CMK (cell line): ENCODE results near the gene STARD4.

Source experiments
- DNase-seq: peaks from one replicate; pipeline ENCODE4 v3.0.0-alpha.2; 2010; ENCODE audit warnings: low read depth

Gene STARD4

DNA sequence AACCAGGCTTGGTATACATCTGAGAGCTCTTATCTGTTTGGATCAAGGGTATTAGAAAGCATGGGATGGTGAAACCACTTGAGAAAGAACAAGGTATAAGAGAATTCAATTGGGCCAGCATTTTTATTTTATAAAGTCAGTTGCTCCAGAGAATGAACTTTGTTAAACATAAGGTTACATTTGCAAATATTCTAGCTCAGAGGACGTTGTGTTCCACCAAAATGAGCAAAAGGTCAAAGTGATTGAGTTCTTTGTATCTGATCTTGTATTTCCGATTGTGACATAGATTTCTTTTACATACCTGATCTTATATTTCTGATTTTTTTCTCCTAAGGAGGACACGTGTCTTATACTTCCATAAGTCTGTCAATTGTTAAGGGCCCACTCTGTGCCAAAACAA, 8.6 kb upstream of the STARD4 start:
- no peak for DNase-seq

DNA sequence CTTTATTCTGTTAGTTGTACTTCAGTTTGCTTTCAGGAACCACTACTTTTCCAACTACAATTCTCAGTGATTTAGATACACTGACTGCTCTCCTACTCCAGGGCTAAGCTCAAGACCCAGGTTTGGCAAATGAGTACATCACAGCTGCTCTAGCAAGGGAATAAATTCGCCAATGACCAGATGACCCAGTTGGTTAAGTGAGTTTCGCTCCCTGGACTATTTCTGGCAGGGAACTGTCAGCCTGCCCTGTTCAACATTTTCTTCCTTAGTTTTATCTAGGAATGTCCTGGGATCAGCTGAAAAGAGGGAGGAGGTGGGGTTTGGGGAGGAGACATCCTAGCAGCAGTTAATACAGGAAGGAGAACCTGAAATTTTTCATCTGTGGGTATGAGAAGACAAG, 6.4 kb upstream of the STARD4 start:
- DNase-seq = no peak

DNA sequence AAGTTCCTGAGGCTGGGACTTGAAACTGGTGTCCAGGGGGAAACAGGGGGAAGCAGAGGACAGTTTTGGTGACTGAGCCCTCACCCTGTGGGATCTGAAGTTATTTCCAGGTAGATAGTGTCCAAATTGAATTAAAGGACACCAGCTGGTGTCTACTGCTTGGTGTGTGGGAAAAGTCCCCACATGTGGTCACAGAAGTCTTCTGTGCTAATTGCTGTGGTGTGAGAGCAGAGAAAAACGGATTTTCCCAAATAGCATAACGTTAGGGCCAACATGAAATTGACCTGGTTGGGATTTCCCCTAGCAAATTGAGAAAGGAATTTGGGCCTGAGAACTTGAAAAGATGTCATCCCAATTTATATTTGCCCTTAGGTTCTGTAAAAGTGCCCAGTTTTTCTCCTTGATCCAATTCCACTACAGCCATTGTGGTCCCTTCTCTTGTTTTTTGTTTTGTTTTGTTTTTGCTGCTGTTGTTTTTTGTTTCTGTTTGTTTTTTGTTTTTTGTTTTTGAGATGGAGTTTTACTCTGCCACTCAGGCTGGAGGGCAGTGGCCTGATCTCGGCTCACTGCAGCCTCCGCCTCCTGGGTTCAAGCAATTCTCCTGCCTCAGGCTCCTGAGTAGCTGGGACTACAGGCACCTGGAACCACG, 5.6 kb upstream of the STARD4 start:
- DNase-seq = no peak

DNA sequence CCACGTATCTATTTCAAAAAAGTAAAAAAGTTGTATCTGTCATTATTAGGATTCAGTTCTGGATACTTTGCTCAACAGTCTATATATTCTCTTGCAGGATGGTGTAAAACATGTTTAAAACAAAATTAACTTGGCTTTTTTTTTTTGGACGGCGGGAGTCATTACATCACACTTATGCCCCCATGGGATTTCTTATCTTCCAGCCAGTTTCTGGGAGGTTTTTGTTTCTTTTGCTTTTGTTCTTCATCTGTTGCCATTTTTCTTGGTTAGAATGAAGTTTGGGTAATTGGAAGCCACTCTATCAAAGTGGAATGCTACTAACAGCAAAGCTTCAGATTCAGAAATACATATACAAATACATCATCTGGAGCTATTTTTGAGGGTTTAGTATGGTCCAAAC, 1.8 kb upstream of the STARD4 start:
- DNase-seq = no peak

- no peak for DNase-seq
These were observed 791 bp upstream of the STARD4 start for GRCh38 chr5:111513131-111513520.

DNA sequence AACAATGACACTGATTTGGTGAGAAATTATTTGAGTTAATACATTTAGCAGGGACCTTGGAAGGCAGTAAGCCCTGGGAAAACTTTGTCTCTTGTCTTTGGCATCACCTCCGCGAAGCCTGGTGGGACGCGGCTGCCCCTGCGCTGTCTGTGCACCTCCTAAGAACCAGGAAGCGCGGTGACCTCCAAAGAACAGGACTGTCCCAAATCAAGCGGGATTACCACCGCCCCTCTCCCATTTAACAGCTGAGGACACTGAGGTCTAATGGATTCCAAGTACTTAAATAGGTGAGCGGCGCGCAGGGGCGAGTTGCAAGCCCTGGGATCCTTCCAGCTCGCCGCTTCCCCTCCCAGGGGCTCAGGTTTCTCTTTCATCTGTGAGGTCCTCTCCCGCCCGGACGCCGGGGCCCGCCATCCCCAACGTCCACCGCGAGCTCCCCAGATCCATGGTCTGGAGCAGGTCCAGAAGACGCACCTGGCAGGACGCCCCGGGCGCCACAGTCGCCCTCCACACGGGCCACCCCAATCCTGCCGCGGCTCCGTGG, 432 bp downstream of the STARD4 start:
- no peak for DNase-seq

GRCh38 chr5:111511174-111511830, 1.0 kb downstream of the STARD4 start:
- DNase-seq = no peak

DNA sequence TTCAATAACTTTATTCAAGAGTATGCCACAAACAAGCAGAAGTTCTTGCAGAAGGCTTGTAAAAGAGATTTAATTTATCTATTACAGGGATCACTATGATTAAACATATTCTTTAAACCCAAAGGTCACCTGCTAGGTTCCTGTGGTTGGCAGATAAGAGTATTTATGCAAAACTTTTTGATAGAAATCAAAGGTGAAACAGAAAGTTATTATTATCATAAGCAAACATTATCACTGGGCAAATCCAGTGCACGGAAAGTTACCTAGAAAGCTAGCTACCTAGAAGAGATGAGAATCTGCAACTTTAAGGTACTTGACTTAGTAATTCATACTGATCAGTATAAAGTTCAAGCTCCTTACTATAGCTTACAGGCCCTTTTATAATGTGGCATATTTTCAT, 3.2 kb downstream of the STARD4 start:
- no peak for DNase-seq

GRCh38 chr5:111507276-111507675, 5.1 kb downstream of the STARD4 start:
- DNase-seq = no peak

- no peak for DNase-seq
These were observed 7.2 kb downstream of the STARD4 start for GRCh38 chr5:111505096-111505495.

DNA sequence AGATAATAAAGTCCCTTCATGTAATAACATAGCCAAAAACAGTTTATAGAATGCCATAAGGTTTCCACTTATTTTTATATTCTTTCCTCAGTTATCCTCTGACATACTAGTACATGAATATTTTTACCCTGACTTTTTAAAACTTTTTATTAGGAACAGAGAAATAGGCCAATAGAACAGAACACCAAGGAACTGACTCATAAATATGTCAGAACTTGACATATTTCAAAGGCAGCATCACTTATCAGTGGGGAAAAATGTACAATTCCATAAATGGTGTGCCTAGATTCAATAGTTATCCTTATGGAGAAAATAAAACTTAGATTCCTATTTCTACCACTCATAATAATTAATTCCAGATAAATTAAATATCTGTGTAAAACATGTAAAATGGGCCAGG, 9.4 kb downstream of the STARD4 start:
- DNase-seq = no peak

GRCh38 chr5:111498346-111498745, 14.0 kb downstream of the STARD4 start:
- DNase-seq = no peak

GRCh38 chr5:111495159-111495558, 17.2 kb downstream of the STARD4 start:
- DNase-seq = no peak

DNA sequence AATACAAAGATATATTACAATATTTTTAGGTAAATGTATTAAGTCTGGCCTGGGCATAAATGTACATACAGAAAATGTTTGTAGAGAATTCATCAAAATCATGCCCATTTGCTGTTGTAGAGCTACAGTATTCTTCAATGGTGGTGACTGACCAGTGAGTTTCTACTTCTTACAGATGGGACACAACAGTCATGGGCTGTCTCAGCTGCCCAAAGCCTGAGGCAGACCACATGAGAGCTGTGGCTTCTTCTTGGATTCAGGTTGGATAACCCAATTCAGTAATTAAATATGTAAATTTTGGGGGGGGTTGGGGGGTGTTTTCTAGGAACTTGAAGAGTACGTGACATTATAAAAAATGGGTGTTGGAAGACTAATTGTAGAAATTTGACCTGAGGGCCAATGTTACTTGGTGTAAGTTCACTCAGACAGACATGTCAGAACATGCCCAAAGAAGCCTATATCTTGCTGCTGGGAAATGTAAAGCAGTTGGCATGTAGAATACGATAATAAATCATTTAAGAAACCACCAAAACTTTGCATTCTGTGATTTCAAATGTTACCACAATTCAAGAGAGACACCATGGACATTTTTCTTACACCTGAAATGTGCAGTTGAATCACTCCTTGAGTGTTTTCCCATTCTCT, 17.9 kb downstream of the STARD4 start:
- DNase-seq = no peak

- no peak for DNase-seq
These were observed 19.3 kb downstream of the STARD4 start for GRCh38 chr5:111493031-111493430.

DNA sequence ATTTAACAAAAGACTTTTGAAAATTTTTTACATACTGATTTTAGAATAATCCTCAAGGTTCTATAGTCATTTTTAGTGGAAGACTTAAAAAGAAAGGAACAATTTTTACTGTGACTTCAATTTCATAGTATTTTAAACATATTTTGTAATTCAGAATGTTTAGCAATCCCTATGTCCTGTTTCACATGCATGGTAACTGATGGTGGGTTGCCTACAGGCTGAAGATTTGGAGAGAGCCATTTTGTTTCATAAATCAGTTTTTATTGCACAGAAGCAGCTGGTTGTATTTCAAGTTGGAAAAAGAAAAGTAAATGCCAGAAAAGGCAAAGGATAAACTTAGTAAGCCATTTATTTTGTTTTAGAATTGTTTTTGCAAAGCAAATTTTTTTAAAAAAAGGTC, 24.0 kb downstream of the STARD4 start:
- no peak for DNase-seq

GRCh38 chr5:111486926-111487325, 25.4 kb downstream of the STARD4 start:
- no peak for DNase-seq

- DNase-seq = no peak
These were observed 26.3 kb downstream of the STARD4 start for GRCh38 chr5:111486055-111486454.

GRCh38 chr5:111480346-111480745, 32.0 kb downstream of the STARD4 start:
- no peak for DNase-seq

GRCh38 chr5:111478898-111479297, 33.4 kb downstream of the STARD4 start:
- DNase-seq = no peak

- DNase-seq = no peak
These were observed 34.1 kb downstream of the STARD4 start for GRCh38 chr5:111478266-111478665.

GRCh38 chr5:111472579-111472978, 39.8 kb downstream of the STARD4 start:
- peak; percentile 7 for DNase-seq

DNA sequence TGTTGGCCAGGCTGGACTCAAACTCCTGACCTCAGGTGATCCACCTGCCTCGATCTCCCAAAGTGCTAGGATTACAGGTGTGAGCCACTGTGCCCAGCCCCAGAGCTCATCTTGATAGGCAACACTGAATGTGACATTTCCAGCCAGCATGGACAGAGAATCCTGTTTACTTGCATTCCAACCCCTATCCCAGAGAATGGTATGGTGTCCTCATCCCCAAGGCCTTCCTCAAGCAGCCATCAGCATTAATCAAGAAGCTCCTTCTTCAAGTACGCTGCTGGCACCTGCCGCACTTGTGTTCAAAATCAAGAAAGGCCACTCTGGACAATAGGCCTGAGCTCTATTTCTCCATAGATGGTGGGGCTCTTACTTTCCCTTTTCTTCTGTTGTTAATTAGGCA, 40.2 kb downstream of the STARD4 start:
- no peak for DNase-seq
